T-helper 22 cell (primary cell): ENCODE measurements around the gene ANP32E.
"Not testable (repeated sequence)": the region's sequence is repeated elsewhere in the genome, so short reads cannot be mapped to it uniquely, and the experiment has no call there.

Experiments used
- DNase-seq: peaks from one replicate; pipeline ENCODE4 v3.0.0-alpha.2; 2020; ENCODE audit warnings: low read depth

The ANP32E gene

DNA sequence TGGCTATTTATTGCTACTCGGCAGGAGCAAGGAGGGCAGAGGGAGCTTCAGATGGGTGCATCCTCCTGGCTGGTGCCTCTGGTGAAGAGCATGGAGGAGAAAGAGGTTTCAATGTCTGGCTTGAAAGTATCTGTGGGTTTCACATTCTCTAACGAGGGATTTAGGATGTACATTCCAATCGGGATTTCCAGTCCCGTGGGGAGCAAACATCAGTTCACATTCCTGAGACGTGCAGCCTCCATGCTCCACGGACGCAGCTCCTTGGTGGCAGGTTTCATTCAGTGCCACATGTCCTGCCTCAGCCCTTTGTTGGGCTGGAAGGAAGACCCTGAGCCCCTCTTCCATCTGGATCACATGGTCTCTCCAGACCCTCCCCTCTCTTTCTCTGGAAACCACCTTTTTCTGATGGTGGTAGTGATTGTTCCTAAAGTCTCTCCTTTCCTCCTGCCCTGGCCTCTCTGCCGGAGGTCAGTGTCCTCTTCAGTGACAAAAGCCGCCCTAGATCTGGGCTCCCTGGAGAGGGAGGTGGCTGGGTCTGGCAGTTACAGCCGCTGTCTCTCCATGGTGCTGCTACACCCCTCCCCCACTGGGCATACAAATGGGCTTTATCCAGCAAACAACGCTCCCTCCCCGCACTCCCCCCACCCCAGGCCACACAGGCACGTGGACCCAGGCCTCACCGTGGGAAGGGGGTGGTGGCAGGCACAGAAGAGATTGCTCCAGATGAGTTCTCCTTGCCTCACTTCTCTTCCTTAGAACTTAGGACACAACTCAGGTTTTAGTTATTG is 20.8 kb upstream of the ANP32E start:
- no peak for DNase-seq

DNA sequence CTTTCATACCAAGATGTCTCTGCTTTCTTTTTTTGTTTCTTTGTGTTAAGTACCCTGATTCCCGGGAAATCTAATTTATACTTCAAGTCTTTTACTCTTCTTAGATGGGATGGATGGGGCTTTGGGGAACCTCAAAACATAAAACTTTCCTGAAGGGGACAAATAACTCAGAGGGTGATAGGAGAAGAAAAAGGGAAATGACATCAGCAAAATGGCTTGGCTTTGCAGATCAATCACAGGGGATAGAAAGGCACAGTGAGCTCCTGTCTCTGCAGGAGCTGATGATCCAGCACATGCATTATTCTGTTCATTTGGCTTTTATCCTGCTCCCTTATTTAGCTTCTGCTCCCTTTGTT is 20.3 kb upstream of the ANP32E start:
- no peak for DNase-seq

DNA sequence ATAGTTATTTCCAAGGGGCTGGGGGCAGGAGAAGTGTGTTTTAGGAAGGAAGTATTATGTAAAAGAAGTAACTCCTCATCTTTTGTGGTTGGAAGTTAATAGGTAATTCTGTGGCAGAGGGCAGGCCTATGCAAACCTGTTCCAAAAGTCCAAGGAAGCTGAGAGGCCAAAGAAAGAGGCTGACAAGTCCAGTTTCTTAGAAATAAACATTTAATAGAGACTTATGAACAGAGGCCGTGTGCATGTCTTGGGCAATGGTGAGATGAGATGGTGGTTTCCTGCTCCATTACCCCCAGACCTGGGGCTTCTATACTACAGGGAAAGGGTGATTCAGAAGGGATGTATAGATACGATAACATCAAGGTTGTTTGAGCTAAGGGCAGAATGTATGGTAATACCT is 14.0 kb upstream of the ANP32E start:
- DNase-seq, result no peak

DNA sequence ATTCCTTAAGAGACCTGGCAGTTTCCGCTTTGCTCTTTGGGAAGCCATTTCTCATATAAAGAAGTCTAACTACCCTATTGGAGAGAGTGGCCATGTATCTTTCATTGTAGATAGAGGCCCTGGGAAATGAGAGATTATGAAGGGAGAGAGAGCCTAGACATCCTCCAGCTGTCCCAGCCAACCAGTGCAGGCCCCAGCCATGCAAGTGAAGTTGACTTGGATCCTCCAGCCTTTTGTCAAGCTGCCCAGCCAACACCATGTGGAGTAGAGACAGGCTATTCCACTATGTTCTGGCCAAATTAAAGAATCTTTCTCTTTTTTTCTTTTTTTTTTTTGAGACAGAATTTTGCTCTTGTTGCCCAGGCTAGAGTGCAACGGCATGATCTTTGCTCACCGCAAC is 7.1 kb upstream of the ANP32E start:
- no peak for DNase-seq

DNA sequence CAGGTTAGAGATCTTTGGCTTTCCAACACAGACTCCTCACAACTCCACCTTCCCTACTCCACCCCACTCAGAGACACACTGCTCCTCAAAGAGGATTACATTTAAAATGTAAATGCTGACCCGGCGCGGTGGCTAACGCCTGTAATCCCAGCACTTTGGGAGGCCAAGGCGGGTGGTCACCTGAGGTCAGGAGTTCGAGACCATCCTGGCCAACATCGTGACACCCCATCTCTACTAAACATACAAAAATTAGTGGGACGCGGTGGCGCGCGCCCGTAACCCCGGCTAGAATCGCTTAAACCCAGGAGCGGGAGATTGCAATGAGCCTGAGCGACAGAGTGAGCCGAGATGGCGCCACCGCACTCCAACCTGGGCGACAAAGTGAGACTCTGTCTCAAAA is 1.8 kb upstream of the ANP32E start:
- DNase-seq, result no peak

DNA sequence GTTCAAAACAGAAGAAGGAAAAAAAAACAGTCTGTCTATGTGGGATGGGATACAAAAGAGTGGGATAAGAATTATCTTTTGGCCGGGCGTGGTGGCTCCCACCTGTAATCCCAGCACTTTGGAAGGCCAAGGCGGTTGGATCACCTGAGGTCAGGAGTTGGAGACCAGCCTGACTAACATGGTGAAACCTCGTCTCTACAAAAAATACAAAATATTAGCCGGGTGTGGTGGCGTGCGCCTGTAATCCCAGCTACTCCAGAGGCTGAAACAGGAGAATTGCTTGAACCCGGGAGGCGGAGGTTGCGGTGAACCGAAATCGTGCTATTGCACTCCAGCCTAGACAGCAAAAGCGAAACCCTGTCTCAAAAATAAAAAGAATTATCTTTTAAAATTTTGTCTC is 1.3 kb upstream of the ANP32E start:
- not testable (repeated sequence) for DNase-seq

DNA sequence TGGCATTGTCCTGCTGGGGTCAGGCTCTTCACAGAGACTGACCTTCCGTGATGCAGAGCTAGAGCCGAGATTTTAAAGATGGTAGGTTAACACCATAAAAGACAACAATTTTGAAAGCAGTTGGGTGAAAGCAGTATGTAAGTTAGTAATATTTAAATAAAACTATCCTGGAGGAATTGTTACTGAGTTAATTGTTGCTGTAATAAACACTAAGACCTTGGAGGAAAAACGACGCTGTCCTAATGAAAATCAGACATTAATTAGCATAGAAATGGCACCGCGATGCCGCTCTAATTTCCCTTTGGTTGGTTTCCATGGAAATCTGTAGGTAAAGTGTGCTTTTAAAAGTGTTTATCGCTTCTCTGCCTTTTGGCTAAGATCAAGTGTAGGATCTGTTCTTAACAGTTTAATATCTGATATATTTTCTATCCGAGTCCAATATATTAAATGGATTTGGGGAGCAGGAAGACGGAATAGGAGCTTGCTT is 745 bp upstream of the ANP32E start:
- no peak for DNase-seq

DNA sequence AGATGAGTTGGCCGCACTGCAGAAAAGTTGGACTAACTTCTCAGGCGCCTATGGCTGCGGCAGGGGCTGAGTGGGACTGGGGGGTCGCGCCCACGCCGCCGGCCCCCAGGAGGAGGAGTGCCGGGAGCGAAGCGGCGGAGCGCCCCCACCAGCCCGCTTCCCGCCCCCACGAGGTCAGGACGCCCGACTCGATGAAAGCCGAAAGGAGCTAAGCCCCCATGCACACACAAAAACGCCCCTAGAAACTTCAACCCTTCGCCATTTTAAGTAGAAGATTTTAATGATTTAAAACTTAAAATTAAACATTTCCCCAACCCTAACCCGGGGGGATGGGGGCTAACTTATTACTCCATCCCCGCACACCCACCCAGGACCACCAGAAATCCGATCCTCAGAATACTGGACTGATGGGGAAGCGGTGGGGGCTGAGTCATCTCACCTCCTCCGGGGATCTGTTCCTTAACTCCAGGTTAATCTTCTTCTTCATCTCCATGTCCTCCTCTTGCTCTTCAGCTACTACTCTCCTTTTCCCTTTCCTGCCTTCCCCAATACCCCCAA is 539 bp downstream of the ANP32E start:
- DNase-seq, result peak; percentile 9

DNA sequence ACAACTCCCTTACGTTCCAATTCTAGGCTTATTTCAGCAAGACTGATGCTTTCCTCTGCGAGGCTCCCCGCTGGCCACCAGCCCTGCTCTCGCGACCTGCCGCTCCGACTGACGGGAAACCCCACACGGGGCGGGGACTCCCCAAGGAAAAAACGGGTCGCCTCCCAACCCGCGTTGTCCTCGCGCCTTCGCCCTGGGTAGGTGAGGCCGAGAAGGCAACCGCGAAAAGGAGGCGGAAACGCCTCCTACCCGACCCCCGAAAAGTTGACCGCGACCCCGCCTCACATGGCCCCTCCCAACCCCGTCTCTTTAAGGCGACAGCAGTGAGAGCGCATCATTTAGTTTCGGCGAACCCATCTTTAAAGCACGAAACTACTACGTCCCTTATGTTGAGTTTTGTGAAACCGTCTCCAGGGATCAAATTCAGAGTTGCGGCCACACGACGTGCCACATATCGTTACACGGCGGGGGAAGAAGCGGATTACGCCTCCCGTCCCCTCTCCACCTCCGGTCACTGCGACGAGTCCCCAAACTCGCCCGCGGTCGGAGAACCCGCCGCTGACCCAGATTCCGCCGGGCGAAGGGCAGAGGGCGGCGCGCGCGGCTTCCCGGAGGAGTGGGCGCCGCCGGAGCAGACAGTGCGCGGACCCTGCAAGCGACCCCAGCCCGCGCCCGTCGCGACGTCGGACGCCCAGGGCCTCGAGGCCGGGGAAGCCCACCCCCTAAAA is 1.2 kb downstream of the ANP32E start:
- peak; percentile 87 for DNase-seq

DNA sequence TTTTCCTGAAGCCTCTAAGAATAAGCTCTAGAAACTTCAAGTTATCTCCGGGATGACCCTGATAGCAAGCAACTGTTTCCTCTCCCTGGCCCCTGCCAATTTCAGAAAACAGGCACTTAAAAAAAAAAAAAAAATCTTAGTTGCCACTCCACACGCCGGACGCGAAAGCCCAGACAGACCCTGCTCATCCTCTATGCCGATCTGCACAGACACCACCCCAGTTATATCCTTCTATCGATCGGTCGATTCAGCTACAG is 1.7 kb downstream of the ANP32E start:
- no peak for DNase-seq

DNA sequence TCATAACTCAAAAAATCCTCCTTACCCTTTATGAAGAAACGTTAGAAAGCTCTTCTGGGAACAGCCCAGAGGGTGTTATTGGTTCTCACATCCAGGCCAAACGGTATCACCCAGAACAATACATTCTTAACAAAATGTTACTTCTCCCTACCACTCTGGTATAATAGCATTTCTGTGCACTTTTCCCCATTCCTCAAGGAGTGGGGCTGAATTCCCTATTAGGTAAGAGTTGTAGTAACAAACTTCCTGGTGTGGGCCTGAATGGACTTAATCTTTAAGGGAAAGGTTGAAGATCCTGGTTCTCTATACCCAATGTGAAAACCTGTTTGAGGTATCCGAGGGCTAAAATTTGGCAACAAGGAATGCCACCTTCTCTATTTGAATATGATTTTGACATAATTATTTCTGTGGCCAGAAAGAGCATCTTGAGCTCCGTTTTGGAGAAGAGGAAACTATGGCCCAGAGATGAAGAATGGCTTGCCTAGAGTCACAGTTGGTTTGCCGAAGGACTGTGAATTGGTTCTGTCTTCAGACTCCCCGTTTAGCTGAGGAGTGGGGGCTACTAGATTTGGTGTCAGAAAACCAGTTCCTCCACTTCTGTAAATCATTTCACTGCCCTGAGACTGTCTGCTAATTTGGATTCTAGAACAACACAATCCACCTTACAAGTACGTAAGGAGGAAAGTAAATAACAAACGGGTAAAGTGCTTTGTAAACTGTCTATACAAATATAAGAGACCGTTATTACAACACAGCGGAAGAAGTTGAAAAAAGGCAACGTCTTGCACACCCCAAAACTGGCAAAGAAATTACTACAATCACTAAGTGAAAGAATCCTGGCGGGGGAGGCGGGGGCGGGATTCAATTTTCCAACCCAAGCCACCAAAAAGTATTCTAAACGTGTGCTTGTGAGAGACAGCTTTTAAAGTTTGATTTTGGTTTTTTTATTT is 2.3 kb downstream of the ANP32E start:
- DNase-seq, result no peak

DNA sequence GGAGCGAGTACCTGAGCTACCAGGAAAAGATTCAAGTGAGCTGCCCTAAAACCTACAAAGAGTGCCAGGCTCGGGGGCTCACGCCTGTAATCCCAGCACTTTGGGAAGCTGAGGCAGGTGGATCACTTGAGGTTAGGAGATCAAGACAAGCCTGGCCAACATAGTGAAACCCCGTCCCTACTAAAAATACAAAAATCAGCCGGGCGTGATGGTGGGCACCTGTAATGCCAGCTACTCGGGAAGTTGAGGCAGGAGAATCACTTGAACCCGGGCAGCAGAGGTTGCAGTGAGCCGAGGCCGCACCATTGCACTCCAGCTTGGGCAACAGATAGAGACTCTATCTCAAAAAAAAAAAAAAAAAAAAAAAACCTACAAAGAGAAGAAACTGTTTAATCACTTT is 3.0 kb downstream of the ANP32E start:
- DNase-seq, result not testable (repeated sequence)

DNA sequence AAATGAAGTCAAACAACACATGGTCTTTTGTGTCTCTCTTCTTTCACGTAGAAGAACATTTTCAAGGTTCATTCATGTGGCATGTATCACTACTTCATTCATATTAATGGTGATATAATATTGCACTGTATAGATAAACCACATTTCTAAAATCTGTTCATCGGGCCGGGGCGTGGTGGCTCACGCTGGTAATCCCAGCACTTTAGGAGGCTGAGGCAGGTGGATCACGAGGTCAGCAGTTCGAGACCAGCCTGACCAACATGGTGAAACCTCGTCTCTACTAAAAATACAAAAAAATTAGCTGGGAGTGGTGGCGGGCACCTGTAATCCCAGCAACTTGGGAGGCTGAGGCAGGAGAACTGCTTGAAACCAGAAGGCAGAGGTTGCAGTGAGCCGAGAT is 7.7 kb downstream of the ANP32E start:
- DNase-seq, result not testable (repeated sequence)

DNA sequence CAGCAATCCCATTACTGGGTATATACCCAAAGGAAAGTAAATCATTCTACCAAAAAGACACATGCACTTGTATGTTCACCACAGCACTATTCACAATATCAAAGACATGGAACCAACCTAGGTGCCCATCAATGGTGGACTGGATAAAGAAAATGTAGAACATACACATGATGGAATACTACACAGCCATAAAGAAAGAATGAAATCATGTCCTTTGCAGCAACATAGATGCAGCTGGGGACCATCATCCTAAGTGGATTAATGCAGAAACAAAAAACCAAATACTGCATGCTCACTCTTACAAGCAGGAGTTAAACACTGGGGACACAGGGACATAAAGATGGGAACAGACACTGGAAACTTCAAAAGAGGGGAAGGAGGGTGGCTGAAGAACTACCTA is 8.7 kb downstream of the ANP32E start:
- no peak for DNase-seq

DNA sequence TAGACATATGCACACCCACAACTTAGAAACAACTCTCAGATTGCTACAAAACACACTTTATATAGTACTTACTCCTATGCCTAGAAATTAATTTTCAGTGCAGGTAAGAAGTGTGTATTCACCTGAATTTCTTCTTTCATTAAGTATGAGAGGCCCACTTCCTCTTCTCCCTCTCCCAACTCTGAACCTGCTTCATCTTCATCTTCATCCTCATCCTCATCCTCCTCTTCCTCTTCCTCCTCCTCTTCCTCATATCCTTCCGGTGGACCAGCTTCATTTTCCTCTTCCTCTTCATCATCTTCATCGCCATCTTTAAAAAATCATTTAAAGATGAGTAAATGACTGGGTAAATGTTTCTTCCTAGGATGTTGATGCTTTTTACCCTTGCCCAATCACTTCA is 9.4 kb downstream of the ANP32E start:
- no peak for DNase-seq

DNA sequence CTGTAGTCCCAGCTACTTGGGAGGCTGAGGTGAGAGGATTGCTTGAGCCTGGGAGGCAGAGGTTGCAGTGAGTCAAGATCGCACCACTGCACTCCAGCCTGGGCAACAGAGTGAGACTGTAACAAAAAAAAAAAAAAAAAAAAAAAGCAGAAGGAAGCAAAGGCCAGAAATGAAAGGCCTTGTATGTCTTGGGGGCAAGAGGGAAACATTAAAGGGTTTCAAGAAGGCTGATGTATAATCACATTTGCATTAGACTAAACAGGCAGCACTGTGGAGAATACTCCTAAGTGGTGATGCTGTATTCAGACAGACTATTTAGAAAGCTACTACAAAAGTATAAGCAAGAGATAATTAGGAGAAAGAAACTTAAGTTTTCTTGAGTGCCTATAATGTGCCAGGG is 10.4 kb downstream of the ANP32E start:
- DNase-seq, result no peak

DNA sequence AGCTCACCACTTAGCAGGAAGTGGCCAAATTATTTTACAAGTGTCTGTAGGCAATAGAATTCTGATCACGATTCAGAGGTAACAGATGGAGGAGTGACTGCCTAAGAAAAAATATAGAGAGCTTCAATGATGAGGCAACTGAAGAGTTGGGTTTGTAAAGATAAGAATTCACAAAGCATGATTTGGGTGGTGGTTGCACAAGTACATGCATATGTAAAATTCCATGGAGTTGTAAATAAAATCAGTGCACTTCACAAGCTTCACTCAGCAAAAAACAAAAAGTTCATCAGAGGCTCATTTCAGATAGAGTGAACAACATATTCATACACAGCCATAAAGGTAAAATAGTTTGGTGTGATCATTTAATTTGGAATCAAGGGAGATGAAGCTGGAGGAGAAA is 10.9 kb downstream of the ANP32E start:
- DNase-seq, result no peak

DNA sequence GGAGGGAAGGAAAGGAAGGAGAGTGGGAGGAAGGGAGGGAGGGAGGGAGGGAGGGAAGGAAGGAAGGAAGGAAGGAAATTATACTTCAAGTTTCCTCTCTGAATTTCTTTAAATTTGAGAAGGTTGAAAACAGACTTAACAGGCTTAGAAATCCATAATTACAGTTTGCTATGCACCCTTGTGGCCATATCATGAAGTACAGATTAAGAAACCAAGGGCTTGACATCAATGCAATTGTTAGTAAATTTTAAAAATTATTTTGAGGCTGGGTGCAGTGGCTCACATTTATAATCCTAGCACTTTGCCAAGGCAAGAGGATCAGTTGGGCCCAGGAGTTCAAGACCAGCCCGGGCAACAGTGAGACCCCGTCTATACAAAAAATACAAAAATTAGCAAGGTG is 14.4 kb downstream of the ANP32E start:
- DNase-seq, result no peak

DNA sequence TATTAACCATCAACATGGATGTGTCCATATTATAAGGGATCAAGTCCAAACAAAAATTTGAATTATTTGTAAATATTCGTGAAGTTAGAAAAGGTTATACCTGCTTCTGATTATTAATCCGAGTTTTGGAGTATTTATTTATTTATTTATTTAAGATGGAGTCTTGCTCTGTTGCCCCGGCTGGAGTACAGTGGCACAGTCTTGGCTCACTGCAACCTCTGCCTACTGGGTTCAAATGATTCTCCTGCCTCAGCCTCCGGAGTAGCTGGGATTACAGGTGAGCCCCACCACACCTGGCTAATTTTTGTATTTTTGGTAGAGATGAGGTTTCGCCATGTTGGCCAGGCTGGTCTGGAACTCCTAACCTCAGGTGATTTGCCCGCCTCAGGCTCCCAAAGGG is 20.1 kb downstream of the ANP32E start:
- DNase-seq, result not testable (repeated sequence)

DNA sequence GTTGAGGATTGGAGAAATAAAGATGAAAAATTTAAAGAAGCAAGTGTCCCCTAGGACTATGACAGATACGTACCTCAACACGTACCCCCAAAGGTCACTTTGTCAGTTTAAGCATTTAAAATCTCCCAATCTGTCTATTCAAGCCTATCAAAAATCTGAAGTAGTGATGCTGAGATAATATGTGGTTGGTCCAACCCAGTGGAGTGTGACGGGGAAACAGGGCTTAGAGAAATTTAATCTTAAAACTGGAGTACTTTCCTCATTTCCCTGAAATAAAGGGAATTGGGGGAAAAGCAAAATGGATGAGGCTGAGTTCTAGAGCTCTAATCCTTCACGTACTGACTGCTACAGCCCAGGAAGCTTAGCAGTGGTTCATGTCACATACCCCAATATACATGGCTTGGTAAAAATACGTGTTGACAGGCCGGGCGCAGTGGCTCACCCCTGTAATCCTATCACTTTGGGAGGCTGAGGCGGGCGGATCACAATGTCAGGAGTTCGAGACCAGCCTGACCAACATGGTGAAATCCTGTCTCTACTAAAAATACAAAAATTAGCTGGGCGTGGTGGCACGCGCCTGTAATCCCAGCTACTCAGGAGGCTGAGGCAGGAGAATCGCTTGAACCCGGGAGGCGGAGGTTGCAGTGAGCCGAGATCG is 21.7 kb downstream of the ANP32E start:
- DNase-seq, result not testable (repeated sequence)

DNA sequence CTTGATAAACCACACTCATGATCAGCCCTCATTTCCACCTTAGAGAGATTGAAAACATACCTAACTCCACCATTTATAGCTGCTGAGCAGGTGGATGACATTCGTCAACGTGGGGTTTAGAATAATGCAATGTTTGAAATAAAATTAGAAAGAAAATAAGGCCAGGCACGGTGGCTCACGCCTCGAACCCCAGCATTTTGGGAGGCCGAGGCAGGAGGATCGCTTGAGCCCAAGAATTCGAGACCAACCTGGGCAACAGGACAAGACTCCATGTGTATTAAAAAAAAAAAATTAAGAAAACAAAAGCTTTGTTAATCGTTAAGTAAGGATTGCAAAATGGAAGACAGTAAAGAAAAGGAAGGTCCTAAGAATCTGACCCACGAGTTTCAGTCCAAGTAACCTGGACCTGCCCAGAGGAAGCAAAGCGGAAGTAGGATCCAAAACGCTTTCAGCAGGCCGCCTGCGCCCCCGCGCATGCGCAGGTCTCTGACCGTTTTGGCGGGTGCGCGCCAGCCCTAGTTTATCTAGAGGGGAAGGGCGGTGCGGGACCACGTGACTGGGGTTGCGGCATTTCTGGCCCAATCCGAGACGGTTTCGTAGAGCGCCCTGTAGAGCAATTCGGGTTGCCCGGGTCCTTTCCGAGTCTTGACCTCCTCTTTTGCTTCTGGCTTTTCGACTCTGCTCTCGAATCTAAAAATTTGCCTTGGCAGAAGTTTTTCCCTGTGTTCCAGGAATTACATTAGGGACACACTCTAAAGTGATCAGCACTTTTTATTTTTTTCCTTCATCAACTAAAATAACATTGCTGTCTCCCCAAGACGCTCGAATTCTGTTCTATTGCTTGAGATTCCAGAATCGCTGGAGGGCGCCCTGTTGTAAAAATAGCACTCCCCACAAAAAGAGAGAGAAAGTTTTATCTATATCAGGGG is 22.5 kb downstream of the ANP32E start:
- peak; percentile 78 for DNase-seq
